IPS-15b (cell line): ENCODE data around the gene TMEM132E.

Experiments
- H3K27me3 ChIP-seq: one replicate; pipeline ENCODE4 v1.6.1; 2013; ENCODE audit warnings: low read length; ENCODE audit not compliant: control insufficient read depth, insufficient read depth
- H3K36me3 ChIP-seq: one replicate; pipeline ENCODE4 v1.6.1; 2013; ENCODE audit warnings: low read length; ENCODE audit not compliant: control insufficient read depth, insufficient read depth
- H3K4me1 ChIP-seq: one replicate; pipeline ENCODE4 v1.6.1; 2013; ENCODE audit warnings: mild to moderate bottlenecking, low read length; ENCODE audit not compliant: control insufficient read depth, insufficient read depth
- H3K4me3 ChIP-seq: one replicate; pipeline ENCODE4 v1.5.1; 2013; ENCODE audit warnings: low read depth, low read length
- H3K9ac ChIP-seq: one replicate; pipeline ENCODE4 v1.6.1; 2013; ENCODE audit warnings: low read depth, mild to moderate bottlenecking, low read length
- H3K9me3 ChIP-seq: one replicate; pipeline ENCODE4 v1.6.1; 2013; ENCODE audit warnings: mild to moderate bottlenecking, low read length; ENCODE audit not compliant: control insufficient read depth, insufficient read depth

The TMEM132E gene

DNA sequence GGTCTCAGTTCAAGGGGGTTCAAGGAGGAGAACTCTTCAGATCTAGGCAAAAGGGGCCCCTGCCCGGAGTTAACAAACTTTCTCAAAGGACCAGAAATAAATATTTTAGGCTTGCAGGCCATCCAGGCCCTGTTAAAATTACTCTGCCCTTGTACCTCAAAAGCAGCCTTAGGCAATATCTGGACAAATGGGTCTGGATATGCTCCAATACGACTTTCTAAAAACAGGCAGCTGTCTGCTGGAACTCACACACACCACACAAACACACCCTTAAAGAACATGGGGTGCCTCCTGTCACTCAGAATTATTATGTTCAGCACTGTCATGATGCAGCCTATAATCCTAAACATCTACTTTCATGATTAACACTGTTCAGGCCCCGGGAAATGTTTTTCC, 75.5 kb downstream of the TMEM132E start:
- Histone ChIP-seq H3K9me3 (no peaks in the 10 kb centered on the region), H3K36me3 (no peaks in the 10 kb centered on the region), H3K4me3 (no peak overlapping the region), H3K4me1 (no peaks in the 10 kb centered on the region), H3K9ac (no peak overlapping the region), H3K27me3 (no peaks in the 10 kb centered on the region)

DNA sequence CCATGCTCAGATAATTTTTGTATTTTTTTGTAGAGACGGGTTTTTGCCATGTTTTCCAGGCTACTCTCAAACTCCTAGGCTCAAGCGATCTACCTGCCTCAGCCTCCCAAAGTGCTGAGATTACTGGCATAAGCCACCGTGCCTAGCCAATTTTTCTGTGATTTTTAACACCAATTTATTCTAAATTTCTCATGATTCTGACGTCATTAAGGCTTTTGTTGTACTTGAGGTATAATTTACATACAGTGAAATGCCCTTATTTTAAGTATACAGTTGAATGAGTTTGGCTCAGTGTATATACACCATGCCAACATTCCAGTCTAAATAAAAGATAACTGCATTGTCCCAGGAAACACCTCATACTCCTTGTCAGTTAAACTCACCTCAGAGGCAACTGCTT, 77.4 kb downstream of the TMEM132E start:
- no peaks in the 10 kb centered on the region for H3K36me3 ChIP-seq
- H3K9me3 ChIP-seq = no peaks in the 10 kb centered on the region
- H3K9ac ChIP-seq = no peak overlapping the region
- H3K4me3 ChIP-seq = no peak overlapping the region
- no peaks in the 10 kb centered on the region for H3K4me1 ChIP-seq
- H3K27me3 ChIP-seq = no peaks in the 10 kb centered on the region

DNA sequence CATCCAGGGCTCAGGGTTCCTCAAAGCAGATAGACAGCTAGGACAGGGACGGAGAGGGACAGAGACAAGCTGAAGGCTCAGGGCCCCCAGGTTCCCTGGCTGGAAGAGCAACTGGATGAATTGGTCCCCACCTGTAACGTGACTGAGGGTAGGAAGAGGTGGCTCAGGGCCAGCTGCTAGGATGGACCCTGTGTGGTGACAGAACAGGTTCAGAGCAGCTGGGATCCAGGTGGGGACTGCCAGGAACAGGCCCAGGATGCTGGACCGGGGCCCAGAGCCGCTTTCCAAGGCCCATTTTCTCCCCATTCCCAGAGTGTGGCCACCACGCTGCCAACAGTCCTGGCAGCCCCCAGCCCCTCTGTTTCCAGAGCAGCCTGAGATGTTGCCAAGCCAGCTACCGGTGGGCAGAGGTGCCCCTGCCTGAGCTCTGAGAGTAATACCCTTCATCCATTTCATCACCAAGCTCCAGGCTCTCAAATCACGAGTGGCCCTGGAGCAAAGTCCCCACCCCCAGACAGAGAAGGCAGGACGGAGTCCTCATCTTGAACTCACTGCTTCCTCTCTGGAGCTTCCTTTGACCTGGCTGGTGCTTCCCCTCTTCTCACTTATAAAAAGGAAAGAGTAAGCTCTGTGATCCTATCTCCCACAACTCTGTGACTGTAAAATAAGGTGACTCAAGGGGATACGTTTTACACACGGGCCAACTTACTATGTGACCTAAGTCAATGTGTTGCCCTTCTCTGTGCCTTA, 79.6 kb downstream of the TMEM132E start:
- Histone ChIP-seq H3K27me3 (no peaks in the 10 kb centered on the region), H3K36me3 (no peaks in the 10 kb centered on the region), H3K4me1 (no peaks in the 10 kb centered on the region), H3K9me3 (no peaks in the 10 kb centered on the region), H3K9ac (no peak overlapping the region), H3K4me3 (no peak overlapping the region)

DNA sequence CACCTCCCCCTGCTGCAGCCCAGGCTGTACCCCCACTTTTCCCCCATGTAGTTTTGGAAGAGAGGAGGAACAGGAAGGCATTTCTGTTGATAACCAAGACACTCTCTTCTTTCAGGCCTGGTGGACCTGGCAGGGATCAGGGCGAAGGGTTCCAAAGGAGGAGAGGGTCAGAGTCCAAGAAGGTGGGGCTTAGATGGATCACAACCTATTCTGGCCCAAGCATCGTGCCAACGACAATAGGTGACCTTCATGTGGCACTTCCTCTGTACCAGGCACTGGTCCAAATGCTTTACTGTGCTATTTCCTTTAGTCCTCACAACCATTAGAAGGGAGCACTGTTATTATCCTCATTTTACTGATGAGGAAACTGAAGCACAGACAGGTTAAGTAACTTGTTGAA, 84.3 kb downstream of the TMEM132E start:
- Histone ChIP-seq H3K9me3 (no peaks in the 10 kb centered on the region), H3K27me3 (peaks cover 3% of the 10 kb centered on the region), H3K4me3 (no peak overlapping the region)

DNA sequence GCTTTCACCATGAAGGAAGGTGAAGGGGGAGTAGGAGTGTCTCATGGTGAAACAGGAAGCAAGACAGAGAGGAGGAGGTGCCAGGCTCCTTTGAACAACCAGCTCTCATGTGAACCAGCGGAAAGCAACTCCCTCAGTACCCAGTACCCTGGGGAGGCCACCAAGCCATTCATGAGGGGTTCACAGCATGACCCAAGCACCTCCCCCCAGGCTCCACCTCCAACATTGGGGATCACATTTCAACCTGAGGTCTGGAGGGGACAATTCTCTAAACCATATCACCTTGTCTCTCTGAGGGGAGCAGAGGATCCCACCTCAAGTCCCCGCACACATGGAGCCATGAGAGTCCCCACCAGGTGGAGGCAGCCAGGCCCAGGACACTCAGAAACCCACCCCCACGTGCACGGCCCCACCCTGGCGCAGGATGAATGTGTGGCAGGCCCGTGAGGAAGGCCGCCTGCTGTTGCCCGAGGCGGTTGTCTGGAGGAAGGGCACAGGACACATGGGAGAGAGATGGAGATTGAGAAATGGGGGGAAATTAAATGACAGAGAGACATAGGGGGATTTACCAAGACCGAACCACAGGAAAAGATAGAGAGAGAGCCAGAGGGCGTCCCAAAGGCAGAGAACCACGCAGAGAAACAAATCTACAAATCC, 85.9 kb downstream of the TMEM132E start:
- Histone ChIP-seq H3K4me1 (peaks cover 12% of the 10 kb centered on the region), H3K9ac (peak overlapping the region; percentile 19), H3K9me3 (no peaks in the 10 kb centered on the region), H3K27me3 (peaks cover 3% of the 10 kb centered on the region), H3K36me3 (no peaks in the 10 kb centered on the region), H3K4me3 (peak overlapping the region; percentile 32)

More for the DNA sequence above, 84.3 kb downstream of the TMEM132E start:
- Histone ChIP-seq H3K9ac (no peak overlapping the region), H3K36me3 (no peaks in the 10 kb centered on the region), H3K4me1 (peaks cover 12% of the 10 kb centered on the region)

DNA sequence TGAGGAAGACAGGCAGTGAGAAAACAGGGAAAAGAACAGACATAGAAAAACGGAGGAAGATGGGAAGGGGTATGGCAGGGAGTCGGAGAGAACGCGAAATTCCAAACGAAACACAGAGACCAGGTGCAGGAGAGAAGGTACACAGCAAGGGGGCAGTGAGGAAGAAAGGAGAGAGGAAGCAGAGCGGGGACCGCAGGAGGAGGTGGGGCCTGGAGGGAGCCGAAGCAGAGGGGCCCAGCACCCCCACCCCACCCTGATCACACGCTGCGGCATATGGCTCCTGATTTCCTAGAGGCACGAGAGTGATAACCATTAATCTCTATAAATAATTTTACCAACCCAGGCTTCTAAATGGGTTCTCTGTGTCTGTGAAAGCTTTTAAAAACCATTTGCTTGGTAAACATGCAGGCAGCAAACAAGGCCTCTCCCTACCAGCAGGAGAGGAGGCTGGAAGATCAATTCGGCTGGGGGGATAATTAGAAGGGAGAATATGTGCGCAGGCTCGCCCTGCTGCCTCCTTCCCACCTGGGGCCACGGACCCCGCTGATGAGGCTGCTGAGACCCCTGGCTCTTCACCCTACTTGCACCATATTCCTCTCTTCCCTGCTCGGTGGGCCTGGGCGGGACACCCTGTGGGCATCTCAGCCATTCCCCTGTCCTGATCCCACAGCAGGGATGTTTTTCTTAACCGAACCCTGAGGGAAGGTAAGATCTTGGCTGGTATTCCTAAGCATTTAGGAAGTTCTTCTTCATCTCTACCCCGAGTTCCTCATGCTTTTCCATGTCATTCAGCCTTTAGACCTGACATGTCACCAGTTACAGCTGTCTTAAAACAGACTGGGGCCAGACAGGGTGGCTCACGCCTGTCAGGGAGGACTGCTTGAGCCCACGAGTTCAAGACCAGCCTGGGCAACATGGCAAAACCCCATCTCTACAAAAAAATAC, 86.7 kb downstream of the TMEM132E start:
- peak overlapping the region; percentile 32 for H3K4me3 ChIP-seq
- H3K9ac ChIP-seq = peak overlapping the region; percentile 19
- H3K27me3 ChIP-seq = peaks cover 3% of the 10 kb centered on the region
- H3K4me1 ChIP-seq = peaks cover 12% of the 10 kb centered on the region
- H3K9me3 ChIP-seq = no peaks in the 10 kb centered on the region
- no peaks in the 10 kb centered on the region for H3K36me3 ChIP-seq

GRCh38 chr17:34667656-34668055, 88.3 kb downstream of the TMEM132E start:
- H3K4me1 ChIP-seq = peaks cover 12% of the 10 kb centered on the region
- no peak overlapping the region for H3K9ac ChIP-seq
- H3K4me3 ChIP-seq = no peak overlapping the region
- H3K27me3 ChIP-seq = peaks cover 3% of the 10 kb centered on the region
- no peaks in the 10 kb centered on the region for H3K36me3 ChIP-seq
- no peaks in the 10 kb centered on the region for H3K9me3 ChIP-seq

- Histone ChIP-seq H3K27me3 (peaks cover 3% of the 10 kb centered on the region), H3K36me3 (no peaks in the 10 kb centered on the region), H3K4me3 (no peak overlapping the region), H3K4me1 (peaks cover 12% of the 10 kb centered on the region), H3K9ac (no peak overlapping the region), H3K9me3 (no peaks in the 10 kb centered on the region)
Measured at GRCh38 chr17:34668206-34668605, 88.8 kb downstream of the TMEM132E start.

- Histone ChIP-seq H3K27me3 (no peaks in the 10 kb centered on the region), H3K36me3 (no peaks in the 10 kb centered on the region), H3K4me1 (peaks cover 12% of the 10 kb centered on the region), H3K9me3 (no peaks in the 10 kb centered on the region), H3K9ac (no peak overlapping the region), H3K4me3 (no peak overlapping the region)
Measured at GRCh38 chr17:34669511-34669910, 90.1 kb downstream of the TMEM132E start.

DNA sequence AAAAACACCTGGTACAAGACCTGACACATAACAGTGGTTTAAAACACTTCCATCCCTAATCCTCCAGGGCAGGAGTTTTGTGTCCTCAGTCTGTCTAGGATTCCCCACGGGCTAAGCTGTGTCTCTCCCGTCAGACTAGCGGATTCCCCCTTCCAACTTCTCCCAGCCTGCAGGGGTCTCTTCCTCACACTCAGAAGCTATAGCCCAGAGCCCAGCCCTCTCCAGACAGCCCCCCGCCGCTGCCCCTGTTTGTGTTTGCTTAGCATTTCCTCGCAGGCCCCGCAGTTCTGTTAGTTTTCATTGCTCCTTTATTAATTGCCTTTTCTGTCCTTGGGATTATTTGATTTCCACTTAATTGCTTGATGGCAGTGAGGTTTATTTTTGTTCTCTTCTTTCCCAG, 91.2 kb downstream of the TMEM132E start:
- H3K9me3 ChIP-seq = no peaks in the 10 kb centered on the region
- H3K36me3 ChIP-seq = no peaks in the 10 kb centered on the region
- H3K9ac ChIP-seq = no peak overlapping the region
- no peaks in the 10 kb centered on the region for H3K27me3 ChIP-seq
- H3K4me3 ChIP-seq = no peak overlapping the region
- H3K4me1 ChIP-seq = peaks cover 5% of the 10 kb centered on the region

- Histone ChIP-seq H3K4me1 (peaks cover 3% of the 10 kb centered on the region), H3K9me3 (no peaks in the 10 kb centered on the region), H3K36me3 (no peaks in the 10 kb centered on the region), H3K27me3 (no peaks in the 10 kb centered on the region), H3K4me3 (no peak overlapping the region), H3K9ac (no peak overlapping the region)
Measured at GRCh38 chr17:34671191-34671590, 91.8 kb downstream of the TMEM132E start.
